Activated CD4-positive, alpha-beta T cell treated with anti-CD3 and anti-CD28 coated beads for 1 hour (primary cell): ENCODE measurements around the gene PTPRN2.
"Not testable (repeated sequence)": the region's sequence is repeated elsewhere in the genome, so short reads cannot be mapped to it uniquely, and the experiment has no call there.

Source experiments
- DNase-seq: peaks from one replicate; pipeline ENCODE4 v3.0.0-alpha.2; 2020

Gene PTPRN2

DNA sequence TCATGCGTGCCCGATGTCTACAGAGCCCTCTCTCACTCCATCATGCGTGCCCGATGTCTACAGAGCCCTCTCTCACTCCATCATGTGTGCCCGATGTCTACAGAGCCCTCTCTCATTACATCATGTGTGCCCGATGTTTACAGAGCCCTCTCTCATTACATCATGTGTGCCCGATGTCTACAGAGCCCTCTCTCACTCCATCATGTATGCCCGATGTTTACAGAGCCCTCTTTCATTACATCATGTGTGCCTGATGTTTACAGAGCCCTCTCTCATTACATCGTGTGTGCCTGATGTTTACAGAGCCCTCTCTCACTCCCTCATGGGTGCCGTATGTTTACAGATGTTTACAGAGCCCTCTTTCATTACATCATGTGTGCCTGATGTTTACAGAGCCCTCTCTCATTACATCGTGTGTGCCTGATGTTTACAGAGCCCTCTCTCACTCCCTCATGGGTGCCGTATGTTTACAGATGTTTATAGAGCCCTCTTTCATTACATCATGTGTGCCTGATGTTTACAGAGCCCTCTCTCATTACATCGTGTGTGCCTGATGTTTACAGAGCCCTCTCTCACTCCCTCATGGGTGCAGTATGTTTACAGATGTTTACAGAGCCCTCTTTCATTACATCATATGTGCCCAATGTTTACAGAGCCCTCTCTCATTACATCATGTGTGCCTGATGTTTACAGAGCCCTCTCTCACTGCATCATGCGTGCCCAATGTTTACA is 739.7 kb downstream of the PTPRN2 start:
- not testable (repeated sequence) for DNase-seq

DNA sequence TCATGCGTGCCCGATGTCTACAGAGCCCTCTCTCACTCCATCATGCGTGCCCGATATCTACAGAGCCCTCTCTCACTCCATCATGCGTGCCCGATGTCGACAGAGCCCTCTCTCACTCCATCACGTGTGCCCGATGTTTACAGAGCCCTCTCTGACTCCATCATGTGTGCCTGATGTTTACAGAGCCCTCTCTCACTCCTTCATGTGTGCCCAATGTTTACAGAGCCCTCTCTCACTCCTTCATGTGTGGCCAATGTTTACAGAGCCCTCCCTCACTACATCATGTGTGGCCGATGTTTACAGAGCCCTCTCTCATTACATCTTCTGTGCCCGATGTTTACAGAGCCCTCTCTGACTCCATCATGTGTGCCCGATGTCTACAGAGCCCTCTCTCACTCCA is 740.9 kb downstream of the PTPRN2 start:
- not testable (repeated sequence) for DNase-seq

DNA sequence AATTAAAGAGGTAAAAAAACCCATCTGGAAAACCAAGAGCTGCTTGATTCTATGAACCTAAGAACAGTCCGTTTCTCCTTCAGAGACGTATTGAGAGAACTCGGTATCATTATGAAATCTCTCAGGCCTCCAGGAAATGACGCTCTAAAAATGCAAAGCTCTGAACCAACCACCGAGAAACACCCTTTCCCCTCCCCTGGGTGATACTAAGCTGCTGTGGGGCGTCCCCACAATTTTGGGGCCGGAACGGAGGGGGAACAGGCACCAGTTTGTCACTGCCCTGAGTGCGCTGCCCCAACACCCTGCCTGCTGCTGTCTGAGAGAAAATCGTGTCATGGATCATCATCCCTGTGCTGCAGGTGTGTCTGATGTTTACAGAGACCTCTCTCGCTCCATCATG is 741.4 kb downstream of the PTPRN2 start:
- DNase-seq: no peak

DNA sequence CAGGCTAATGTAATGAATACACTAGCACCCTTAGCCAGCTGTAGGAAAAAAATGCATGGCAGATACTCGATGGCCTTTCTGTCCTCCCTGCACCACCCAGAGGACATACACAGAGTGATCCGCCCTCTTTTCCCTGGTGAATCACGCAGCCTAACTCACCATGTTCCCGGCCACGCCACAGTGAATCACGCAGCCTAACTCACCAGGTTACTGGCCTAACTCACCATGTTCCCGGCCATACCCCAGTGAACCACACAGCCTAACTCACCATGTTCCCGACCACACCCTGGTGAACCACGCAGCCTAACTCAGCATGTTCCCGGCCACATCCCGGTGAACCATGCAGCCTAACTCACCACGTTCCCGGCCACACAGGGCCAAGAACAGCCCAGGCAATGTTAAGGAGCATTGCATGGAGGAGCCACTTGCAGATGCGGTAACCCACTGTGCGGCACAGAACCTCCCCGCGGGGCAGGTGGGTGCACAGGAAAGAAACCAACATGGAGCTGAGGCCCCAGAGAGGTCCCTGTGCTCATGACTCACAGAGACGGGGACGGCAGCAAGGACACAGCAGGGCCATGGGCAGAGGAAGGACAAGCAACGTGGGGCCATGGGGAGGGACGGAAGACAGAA is 742.3 kb downstream of the PTPRN2 start:
- no peak for DNase-seq

DNA sequence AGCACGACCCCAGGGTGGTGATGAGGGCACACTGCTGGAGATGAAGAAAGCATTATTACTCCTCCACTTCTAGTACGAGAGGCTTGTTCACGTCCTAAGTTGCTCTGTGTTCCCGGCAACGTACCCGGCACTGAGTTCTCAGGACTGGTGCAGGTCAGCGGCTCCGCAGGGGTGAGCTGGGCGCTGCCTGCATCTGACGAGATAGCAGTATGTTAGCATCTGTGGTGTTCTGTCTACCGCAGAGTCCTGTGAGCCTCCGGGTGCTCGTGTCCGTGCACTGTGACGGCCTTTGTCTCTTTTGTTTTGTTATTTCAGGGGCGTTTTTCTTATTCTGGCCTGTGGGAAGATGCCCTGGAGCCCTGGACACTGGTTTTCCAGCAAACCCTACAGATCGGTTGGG is 743.0 kb downstream of the PTPRN2 start:
- DNase-seq: no peak

DNA sequence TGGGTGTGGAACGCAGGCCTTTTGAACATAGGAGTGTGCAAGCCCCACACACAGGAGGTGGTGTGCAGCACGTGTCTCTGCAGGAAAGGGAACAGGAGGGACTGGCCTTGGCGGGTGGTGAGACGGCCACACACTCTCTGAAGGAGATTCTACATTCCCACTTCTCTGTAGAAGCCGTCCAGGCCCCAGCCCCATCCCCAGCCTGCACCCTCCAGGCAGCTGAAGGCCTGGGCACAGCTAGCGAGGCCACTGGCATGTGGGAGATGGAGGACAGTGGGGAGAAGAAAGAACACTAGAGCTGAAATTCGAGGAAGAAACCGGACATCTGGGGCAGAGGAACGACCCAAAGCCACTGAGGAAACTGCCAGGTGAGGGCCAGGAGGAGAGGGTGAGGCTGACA is 743.5 kb downstream of the PTPRN2 start:
- DNase-seq: no peak

DNA sequence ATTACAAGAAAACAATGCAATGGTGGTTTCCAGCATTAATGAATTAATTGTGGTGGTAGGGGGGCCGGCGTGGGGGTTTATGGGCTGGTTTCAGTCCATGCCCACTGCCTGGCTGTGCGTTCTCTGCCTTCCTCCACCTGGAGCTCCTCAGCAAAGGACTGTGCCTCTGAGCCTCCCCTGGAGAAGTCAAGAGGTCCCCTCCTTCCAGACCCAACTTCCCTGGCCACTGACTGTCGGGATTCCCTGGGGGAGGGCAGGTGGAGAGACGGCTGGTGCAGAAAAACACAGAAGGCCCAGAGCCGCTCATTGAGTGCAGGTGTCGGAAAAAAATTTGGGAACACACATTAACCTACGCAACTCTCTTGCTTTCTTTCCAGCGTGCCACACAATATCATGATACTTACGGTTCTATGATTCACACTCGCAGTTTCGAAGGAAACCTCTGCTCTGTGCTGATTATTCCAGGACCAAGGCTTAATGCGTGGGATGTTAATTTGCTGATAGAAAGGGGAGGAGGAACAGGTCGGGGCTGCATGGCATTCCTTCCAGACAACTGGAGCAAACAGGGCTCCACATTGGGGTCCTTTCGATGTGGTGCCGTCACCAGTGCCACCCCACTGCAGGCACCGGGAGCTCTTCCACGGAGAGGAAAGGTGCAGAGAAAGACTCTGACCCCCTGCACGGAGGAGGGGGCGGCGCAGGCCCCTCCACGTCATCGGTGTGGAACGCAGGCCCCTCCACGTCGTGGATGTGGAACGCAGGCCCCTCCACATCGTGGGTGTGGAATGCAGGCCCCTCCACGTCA is 744.1 kb downstream of the PTPRN2 start:
- no peak for DNase-seq

DNA sequence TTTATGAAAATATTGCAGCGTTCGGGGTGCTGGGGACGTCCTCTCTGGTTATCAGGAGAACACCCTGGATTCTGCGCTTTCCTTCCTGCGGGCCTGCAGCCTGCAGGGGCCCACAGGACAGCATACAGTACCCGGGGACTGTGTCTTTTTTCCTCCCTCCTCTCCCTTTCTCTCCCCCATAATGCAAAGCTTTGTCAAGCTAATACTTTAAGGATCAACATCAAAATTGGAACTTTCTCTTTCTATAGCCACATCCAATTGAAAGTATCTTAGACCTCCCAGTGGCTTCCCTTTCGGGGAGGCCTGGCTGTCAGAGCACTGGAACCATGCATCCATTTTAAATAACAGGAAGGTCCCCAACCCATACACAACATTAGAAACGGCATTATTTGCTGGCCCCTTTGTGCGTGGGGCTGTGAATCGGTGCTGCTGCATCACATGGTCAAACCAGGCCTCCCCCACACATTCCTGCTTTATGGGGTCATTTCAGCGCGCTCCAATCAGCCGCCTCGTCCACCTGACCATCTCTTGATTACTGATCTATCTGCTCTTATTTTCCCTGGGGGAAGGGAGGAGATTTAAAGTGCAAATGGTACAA is 745.8 kb downstream of the PTPRN2 start:
- no peak for DNase-seq

DNA sequence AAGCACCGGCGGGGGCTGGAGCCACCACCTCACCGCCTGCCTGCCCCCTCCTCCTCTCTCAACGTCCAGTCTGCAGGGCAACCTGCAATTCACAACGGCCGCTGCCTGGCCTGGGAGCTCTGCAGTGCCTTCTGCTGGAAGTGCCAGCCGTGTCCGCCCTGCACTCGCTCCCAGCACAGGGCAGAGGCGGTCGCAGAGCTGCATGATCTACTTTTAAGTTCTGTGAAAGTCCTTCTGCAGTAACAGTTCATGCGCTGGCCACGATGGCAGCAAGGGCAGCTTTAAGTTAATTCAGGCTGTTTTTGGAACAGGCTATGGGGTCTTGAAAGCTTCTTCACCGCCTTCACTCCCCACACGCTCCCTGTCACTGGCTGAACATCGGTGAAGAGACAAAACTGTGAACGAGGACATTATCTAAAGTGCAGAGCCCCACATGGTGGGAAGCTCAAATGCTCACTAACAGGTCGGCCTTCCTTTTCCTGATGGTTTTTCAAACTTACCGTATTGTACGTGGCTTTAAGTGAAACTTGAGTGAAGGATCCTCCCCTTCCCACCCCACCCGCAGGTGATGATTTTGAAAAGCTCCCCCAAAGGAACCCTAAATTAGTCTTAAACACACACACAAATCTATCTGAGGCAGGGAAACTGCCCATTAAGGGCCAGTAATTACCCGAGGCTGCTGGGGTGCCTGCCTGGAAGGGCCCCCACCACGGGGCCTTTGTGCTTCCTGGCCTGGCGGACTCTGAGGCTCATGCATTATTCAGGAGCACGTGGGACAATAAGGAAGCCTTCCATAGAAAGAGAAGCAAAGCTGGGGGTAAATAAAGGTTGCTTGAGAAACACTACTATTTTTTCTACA is 746.5 kb downstream of the PTPRN2 start:
- no peak for DNase-seq

DNA sequence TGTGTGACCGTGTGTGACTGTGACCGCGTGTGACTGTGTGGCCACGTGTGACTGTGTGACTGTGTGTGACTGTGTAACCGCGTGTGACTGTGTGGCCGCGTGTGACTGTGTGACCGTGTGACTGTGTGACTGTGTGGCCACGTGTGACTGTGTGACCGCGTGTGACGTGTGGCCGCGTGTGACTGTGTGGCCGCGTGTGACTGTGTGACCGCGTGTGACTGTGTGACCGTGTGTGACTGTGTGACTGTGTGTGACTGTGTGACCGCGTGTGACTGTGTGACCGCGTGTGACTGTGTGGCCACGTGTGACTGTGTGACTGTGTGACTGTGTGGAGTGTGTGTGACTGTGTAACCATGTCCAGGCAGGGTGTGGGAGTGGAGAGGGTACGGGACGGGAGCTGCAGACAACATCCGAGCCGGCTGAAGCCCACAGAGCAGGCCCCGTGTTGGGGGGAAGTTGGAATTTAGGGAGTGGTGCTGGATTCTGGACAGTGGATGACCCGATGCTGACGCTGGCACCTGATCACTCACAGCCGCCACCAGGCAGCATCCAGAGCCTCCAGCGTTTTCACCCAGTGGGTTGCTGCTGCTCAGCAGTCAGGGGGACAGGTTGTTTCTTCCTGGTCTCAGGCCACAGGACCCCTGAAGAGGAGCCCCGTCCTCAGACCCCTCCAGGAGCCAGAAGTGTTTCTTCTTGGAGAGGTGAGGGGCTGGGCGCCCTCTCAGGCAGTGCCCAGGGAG is 747.3 kb downstream of the PTPRN2 start:
- DNase-seq: no peak

DNA sequence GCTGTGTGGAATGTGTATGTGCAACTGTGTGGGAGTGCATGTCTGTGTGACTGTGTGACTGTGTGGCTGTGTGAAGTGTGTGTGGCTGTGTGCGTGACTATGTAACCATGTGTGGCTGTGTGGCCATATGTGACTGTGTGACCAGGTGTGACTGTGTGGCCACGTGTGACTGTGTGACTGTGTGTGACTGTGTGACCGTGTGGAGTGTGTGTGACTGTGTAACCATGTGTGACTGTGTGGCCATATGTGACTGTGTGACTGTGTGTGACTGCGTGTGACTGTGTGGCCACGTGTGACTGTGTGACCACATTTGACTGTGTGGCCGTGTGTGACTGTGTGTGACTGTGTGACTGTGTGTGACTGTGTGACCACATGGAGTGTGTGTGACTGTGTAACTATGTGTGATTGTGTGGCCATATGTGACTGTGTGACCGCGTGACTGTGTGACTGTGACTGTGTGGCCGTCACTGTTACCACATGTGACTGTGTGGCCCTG is 747.9 kb downstream of the PTPRN2 start:
- no peak for DNase-seq

DNA sequence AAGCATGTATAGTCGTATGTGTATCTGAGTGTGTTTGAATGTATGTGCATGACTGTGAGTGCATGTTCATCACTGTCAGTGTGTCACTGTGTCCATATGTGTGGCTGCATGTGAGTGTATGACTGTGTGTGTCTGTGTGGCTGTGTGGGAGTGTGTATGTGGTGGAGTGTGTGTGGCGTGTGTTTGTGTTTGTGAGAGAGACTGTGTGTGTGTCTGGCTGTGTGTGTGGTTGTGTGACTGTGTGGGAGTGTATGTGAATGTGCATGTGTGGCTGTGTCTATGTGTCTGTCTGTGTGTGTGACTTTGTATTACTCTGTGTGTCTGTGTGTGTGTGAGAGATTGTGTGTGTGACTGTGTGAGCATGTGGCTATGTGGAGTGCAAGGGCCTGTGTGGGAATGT is 748.4 kb downstream of the PTPRN2 start:
- no peak for DNase-seq

DNA sequence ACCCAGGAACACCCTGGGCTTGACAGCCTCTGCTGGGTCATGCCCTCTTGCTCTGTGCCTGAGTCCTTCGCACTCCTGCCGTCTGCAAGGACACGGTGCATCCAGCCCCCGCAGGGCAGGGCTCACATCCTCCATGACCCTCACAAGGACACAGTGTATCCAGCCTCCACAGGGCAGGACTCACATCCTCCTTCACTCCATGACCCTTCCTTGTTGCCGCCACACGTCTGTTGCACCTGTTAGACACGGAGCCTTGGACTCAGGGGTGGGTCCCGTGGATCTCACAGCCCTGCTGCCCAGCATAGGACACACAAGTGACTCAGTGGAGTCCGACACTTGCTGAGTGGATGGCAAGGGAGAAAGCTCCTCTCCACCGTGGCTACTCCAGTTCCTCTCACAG is 750.1 kb downstream of the PTPRN2 start:
- DNase-seq: no peak

DNA sequence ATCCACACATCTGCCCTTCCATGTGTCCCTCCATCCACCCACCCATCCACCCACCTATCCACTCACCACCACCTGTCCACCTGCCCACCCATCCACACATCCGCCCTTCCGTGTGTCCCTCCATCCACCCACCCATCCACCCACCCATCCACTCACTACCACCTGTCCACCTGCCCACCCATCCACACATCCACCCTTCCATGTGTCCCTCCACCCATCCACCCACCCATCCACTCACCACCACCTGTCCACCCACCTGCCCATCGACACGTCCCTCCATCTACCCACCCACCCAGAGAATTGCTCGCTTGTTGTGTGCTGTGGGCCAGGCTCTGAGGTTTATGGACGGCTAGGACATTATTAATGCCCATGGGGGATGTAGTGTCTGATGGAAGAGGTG is 750.6 kb downstream of the PTPRN2 start:
- no peak for DNase-seq

DNA sequence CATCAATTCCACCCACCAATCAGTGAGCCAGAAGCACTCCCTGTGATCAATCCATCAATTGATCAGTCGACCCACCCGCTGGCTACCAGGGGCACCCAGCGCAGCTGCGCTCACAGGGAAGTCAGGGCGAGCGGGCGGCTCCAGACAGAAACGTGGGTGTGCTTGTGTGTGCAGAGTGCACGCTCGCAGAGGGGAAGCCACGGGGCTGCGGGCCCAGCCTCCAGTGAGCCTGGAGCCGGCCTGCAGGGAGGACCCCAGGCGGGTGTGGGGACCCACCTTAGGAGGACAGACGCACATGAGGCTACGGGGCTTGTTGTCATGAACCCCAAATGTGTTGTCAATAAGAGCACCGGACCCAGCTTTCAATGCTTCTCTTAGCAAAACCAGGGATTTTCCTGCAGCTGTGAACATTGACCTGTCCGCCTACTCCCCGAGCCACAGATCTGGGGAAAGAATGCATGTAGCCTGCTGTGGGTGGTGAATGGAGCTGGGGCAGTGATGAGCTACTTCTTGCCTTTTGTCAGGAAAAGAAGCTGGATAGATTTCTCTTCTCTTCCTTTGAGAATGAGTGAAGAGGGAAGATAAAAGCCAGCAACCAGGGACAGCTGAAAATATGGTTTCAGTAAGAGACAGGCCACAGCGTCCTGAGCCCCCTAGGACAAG is 753.0 kb downstream of the PTPRN2 start:
- DNase-seq: no peak

DNA sequence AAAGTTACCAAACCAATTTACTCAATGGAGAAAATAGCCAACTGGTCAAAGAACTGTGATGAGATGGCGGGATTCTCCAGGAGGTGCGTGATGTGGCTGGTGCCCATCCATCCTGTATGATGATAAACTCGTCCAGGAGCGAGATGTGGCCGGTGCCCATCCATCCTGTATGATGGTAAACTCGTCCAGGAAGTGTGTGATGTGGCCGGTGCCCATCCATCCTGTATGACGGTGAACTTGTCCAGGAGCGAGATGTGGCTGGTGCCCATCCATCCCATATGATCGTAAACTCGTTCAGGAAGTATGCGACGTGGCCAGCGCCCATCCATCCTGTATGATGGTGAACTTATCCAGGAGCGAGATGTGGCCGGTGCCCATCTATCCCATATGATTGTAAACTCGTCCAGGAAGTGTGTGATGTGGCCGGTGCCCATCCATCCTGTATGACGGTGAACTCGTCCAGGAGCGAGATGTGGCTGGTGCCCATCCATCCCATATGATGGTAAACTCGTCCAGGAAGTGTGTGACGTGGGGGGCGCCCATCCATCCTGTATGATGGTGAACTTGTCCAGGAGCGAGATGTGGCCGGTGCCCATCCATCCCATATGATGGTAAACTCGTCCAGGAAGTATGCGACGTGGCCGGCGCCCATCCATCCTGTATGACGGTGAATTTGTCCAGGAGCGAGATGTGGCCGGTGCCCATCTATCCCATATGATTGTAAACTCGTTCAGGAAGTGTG is 754.6 kb downstream of the PTPRN2 start:
- DNase-seq: no peak

DNA sequence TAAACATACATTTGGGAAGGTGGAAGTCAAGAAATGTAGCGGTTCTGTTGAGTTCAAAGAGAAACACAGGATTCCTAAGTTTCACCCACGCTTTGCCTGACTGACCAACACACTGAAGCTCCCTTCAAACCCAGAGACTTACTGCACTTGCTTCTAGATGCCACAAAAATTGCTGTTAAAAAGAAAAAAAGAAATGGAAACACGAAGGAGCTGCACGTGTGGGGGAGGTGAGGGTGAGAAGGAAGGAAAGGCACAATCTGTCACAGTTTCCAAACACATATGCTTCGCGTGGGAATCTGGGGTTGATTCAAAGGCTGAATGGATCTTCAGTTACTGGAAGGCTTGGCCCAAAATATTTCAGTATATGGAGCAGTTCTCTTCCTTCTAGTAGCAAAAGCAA is 755.2 kb downstream of the PTPRN2 start:
- DNase-seq: no peak

DNA sequence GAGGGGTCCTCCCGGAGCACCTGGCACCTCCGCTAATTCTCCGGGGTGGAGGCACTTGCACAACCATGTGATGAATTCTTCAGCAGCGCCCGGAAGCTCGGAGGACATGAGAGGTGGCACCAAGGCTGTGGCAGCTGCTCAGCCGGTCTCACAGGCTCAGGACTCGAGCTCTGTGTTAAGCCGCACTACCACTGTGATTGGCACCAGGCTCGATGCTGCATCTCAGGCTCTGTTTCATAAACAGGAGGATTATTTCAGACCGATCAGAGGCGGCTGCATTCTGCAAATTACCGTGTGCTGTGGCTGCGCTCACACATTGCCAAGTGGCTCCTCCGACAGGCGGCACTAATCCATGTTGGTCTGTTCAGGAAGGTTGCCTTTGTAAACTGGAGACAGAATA is 755.6 kb downstream of the PTPRN2 start:
- no peak for DNase-seq

DNA sequence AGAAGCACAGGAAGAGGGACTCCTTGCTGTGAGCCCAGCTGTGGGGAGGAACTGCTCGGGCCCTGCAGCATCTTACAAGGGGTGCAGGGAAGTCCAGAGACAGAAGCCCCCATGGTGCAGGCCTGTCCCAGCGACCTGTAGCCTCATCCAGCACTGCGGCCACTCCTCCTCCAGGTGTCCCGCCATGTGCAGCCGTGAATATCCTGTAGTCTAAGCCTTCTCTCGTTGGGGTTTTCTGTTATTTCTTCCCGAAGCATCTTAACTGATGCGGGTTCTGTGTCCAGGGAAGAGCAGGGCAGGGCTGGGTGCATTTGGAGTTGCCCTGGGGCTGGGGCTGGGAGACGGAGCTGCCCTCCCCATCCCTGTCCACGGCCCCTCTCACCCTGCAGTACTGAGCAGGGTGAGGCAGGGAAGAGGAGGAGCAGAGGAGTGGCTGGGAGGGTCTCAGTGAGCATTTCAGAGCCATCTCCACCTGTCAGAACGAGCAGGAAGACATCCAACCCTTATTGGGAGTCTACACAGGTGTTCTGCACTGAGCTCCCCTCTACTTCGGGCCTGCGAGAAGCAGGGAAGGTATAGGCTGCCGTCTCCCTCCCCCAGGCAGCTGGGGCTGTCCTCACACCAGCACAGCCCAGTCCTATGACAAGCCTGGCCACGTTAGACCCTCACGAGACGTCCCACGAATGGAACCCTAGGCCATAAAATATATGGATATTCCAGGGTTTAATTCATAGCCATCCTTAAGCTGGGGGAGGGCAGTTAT is 756.3 kb downstream of the PTPRN2 start:
- DNase-seq: no peak

DNA sequence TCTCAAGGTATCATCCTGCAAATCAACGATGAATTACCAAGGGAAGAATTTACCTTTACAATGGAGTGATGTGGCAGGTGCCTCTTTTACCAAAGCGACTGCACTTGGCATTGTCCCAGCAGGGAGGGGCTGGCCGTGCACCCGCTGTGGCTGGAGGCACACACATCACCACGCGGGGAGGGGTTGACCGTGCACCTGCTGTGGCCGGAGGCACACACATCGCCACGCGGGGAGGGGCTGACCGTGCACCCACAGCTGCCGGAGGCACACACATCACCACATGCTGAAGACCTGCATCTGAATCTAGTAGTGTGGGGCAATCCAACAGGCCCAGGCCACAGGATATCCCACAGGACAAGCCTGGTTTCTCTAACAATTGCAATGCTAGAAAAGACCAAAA is 757.3 kb downstream of the PTPRN2 start:
- no peak for DNase-seq
